Erythroblast (primary cell): Measurements from ENCODE around the gene DOCK3.
"Not testable (repeated sequence)": the region's sequence is repeated elsewhere in the genome, so short reads cannot be mapped to it uniquely, and the experiment has no call there.

Source experiments
- GATA1 ChIP-seq: IDR thresholded peaks from 2 replicates; pipeline ENCODE4 v1.6.1; 2011; ENCODE audit warnings: low read depth, mild to moderate bottlenecking, control low read depth, low read length, moderate library complexity
- POLR2A ChIP-seq: IDR thresholded peaks from 2 replicates; pipeline ENCODE4 v1.6.1; 2011; ENCODE audit warnings: mild to moderate bottlenecking, low read length

- TF ChIP-seq POLR2A, GATA1: not testable (repeated sequence)
These were observed 420.1 kb downstream of the DOCK3 start for GRCh38 chr3:51094838-51095237.
